ENCODE results near the gene MRGPRF.
"Not testable (repeated sequence)": the region's sequence is repeated elsewhere in the genome, so short reads cannot be mapped to it uniquely, and the experiment has no call there.

MRGPRF gene

DNA sequence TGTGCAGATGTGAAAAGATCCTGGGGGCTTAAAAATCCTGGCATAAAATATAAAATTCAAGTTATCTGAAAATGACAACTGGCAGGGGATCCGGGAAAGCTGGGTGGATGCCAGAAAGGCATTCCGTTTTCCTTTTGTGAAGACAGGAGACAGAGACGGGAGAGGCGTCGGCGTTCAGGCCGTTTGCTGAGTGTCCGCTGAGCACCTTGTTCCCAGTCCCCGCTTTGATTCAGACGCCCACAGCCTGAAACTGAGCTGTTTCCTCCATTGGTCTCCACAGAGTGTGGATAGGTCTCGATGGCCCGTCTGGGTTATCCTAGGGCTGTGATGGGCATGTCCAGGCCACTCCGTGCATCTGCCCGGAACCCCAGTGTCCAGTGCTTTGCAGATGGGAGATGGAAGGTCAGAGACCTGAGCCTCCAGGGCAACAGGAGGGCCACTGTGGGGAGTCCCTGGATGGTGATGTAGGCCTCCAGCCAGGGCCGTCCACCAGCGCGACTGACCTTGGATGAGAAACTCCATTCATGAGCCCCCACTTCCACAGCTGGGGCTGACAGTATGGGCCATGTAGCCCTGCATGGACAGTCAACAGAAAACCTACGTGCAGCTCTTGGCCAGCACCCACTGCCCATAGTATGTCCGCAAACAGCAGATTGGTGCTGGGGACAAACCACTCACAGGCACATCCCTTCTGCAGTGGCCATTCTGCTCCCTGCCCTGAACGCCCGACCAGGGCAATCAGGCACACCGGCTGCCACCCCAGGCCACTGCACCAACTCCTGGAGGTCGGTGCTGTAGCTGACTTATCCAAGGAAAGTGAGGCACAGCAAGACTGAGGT is 11.6 kb downstream of the MRGPRF start:
- no peaks in the 10 kb centered on the region for H3K36me3 ChIP-seq (replicated peaks; ENCODE audit: low read depth, low read length)
- no peak overlapping the region for H3K4me2 ChIP-seq (ENCODE audit: low read length)
- no peak overlapping the region for H3K4me3 ChIP-seq (ENCODE audit: low read length)
- no peaks in the 10 kb centered on the region for H3K79me2 ChIP-seq (ENCODE audit: low read length)
- no peak overlapping the region for H3K27ac ChIP-seq (ENCODE audit: low read length)
- H2AFZ ChIP-seq (ENCODE audit: low read depth, low read length): no peak overlapping the region
- TF ChIP-seq EZH2phosphoT487 (IDR thresholded peaks at IDR 0.05; ENCODE audit: low read depth) (no peak), CTCF (IDR thresholded peaks at IDR 0.05; ENCODE audit: low read depth, low read length) (no peak)
- H3K9ac ChIP-seq (ENCODE audit: low read length): no peak overlapping the region
- H4K20me1 ChIP-seq (ENCODE audit: insufficient read depth, low read length): no peaks in the 10 kb centered on the region
- no peaks in the 10 kb centered on the region for H3K9me3 ChIP-seq (ENCODE audit: insufficient read depth, low read length)
- H3K27me3 ChIP-seq (ENCODE audit: low read depth, low read length): peaks cover 12% of the 10 kb centered on the region; the same call in 1 of the 2 replicates
- H3K4me1 ChIP-seq (ENCODE audit: low read length): peaks cover 3% of the 10 kb centered on the region; the same call in 1 of the 2 replicates

DNA sequence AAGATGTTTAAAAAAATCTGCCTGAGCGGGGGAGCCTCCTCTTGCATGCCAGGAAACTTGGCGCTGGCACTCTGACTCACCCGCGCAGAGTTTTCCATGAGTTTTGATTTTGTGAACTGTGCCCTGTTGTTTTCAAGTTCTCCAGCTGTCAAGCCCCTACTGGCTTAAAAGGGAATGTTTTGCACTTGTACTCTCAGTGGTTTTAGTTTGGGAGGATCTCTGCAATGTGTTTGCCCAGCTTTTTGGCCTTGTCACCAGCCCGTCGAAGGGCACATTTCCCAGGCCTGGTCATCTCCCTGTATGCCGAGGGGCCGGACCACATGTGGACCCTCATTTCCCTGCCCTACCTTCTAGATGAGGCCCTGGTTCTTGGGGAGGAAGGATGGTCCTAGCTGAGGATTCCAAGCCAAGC is 12.2 kb downstream of the MRGPRF start:
- Histone ChIP-seq H3K79me2 (ENCODE audit: low read length) (no peaks in the 10 kb centered on the region), H3K36me3 (replicated peaks; ENCODE audit: low read depth, low read length) (no peaks in the 10 kb centered on the region), H3K9ac (ENCODE audit: low read length) (no peak overlapping the region), H2AFZ (ENCODE audit: low read depth, low read length) (no peak overlapping the region), H3K9me3 (ENCODE audit: insufficient read depth, low read length) (no peaks in the 10 kb centered on the region), H3K4me3 (ENCODE audit: low read length) (no peak overlapping the region), H3K4me2 (ENCODE audit: low read length) (no peak overlapping the region), H3K4me1 (ENCODE audit: low read length) (peaks cover 3% of the 10 kb centered on the region; the same call in 1 of the 2 replicates), H3K27ac (ENCODE audit: low read length) (no peak overlapping the region), H3K27me3 (ENCODE audit: low read depth, low read length) (peaks cover 12% of the 10 kb centered on the region; the same call in 1 of the 2 replicates), H4K20me1 (ENCODE audit: insufficient read depth, low read length) (no peaks in the 10 kb centered on the region)
- no peak for TF ChIP-seq EZH2phosphoT487 (IDR thresholded peaks at IDR 0.05; ENCODE audit: low read depth)
- TF ChIP-seq CTCF (IDR thresholded peaks at IDR 0.05; ENCODE audit: low read depth, low read length): no peak

GRCh38 chr11:69000391-69000790 is 12.7 kb downstream of the MRGPRF start:
- H3K79me2 ChIP-seq (ENCODE audit: low read length): no peaks in the 10 kb centered on the region
- H3K9ac ChIP-seq (ENCODE audit: low read length): no peak overlapping the region
- no peak overlapping the region for H3K27ac ChIP-seq (ENCODE audit: low read length)
- H3K4me3 ChIP-seq (ENCODE audit: low read length): no peak overlapping the region
- H3K9me3 ChIP-seq (ENCODE audit: insufficient read depth, low read length): no peaks in the 10 kb centered on the region
- no peak for TF ChIP-seq CTCF (IDR thresholded peaks at IDR 0.05; ENCODE audit: low read depth, low read length)
- TF ChIP-seq EZH2phosphoT487 (IDR thresholded peaks at IDR 0.05; ENCODE audit: low read depth): no peak
- no peak overlapping the region for H2AFZ ChIP-seq (ENCODE audit: low read depth, low read length)
- no peaks in the 10 kb centered on the region for H3K36me3 ChIP-seq (replicated peaks; ENCODE audit: low read depth, low read length)
- H3K4me2 ChIP-seq (ENCODE audit: low read length): no peak overlapping the region
- H3K4me1 ChIP-seq (ENCODE audit: low read length): peaks cover 3% of the 10 kb centered on the region; the same call in 1 of the 2 replicates
- peaks cover 12% of the 10 kb centered on the region; the same call in 1 of the 2 replicates for H3K27me3 ChIP-seq (ENCODE audit: low read depth, low read length)
- no peaks in the 10 kb centered on the region for H4K20me1 ChIP-seq (ENCODE audit: insufficient read depth, low read length)

- not testable (repeated sequence) for H4K20me1 ChIP-seq (ENCODE audit: insufficient read depth, low read length); H2AFZ ChIP-seq (ENCODE audit: low read depth, low read length); H3K79me2 ChIP-seq (ENCODE audit: low read length); H3K27ac ChIP-seq (ENCODE audit: low read length); H3K9ac ChIP-seq (ENCODE audit: low read length); H3K36me3 ChIP-seq (replicated peaks; ENCODE audit: low read depth, low read length); H3K4me3 ChIP-seq (ENCODE audit: low read length); H3K9me3 ChIP-seq (ENCODE audit: insufficient read depth, low read length); H3K4me2 ChIP-seq (ENCODE audit: low read length); H3K4me1 ChIP-seq (ENCODE audit: low read length)
- peaks cover 12% of the 10 kb centered on the region; the same call in 1 of the 2 replicates for H3K27me3 ChIP-seq (ENCODE audit: low read depth, low read length)
These were observed 13.2 kb downstream of the MRGPRF start for GRCh38 chr11:68999748-69000355.

Data from OCI-LY3 (cell line).